Endothelial cell of umbilical vein (primary cell): Measurements from ENCODE around the gene LAMA4. TPM values are rescaled to one million over a fixed set of nuclear protein-coding genes. Genes with fewer than 3 reads are reported as not detected.

Experiments
- BruUV-seq: library from RNA; stranded (reverse); fragments of 400-500 nt; replicated peaks from 2 replicates; lab custom pipeline; 2021; lab: Mats Ljungman, UMichigan
- CTCF ChIA-PET: fragments of 300-600, 350-600 bp; sonication (Branson Sonifier 250); formaldehyde crosslinking; loops from one replicate; lab custom pipeline; 2021; ENCODE audit warnings: antibody characterized with exemption, inconsistent platforms; lab: Charles Lee
- POLR2A ChIA-PET: fragments of 300-600, 350-600 bp; sonication (Branson Sonifier 250); formaldehyde crosslinking; loops from one replicate; lab custom pipeline; 2021; ENCODE audit warnings: antibody characterized with exemption, inconsistent platforms; lab: Charles Lee
- DNase-seq: peaks from one replicate; pipeline ENCODE4 v3.0.0-alpha.2; 2011; ENCODE audit warnings: low read depth, low spot score
- FAIRE-seq: peaks from 2 replicates; lab custom pipeline; 2011; peaks lifted over from hg19 to GRCh38; lab: Jason Lieb, UNC
- H2AFZ ChIP-seq: 2 replicates; pipeline ENCODE4 v1.6.0; 2012; ENCODE audit warnings: low read depth, low read length, control low read depth, inconsistent platforms
- H3K27ac ChIP-seq: 2 replicates; pipeline ENCODE4 v1.5.1; 2011; ENCODE audit warnings: low read depth, mild to moderate bottlenecking, control low read depth, low read length, moderate library complexity; ENCODE audit not compliant: insufficient read depth
- H3K27me3 ChIP-seq, 2 experiments: 2 replicates each; pipeline versions ENCODE4 v1.6.0 to v1.6.1; 2011; ENCODE audit warnings: low read length in 2 of 2, mixed read lengths in 1 of 2; ENCODE audit not compliant: control insufficient read depth in 2 of 2, insufficient read depth in 2 of 2
- H3K36me3 ChIP-seq, 2 experiments: 2 replicates in 1 of 2; 3 replicates in 1 of 2; pipeline ENCODE4 v1.5.1; 2011; ENCODE audit warnings: low read length in 2 of 2, mild to moderate bottlenecking in 1 of 2, moderate library complexity in 1 of 2; ENCODE audit not compliant: control insufficient read depth in 2 of 2, insufficient read depth in 2 of 2; ENCODE audit errors: extremely low read depth in 1 of 2
- H3K4me1 ChIP-seq: 3 replicates; pipeline ENCODE4 v1.5.1; 2011; ENCODE audit warnings: mild to moderate bottlenecking, low read length; ENCODE audit not compliant: control insufficient read depth, insufficient read depth; ENCODE audit errors: extremely low read depth
- H3K4me2 ChIP-seq: 2 replicates; pipeline ENCODE4 v1.6.1; 2011; ENCODE audit warnings: low read length, control low read depth, mixed read lengths; ENCODE audit not compliant: insufficient read depth
- H3K4me3 ChIP-seq, 3 experiments: fragments of 200-600 bp in 1 of 3; sonication (generic), shearing (Covaris generic) in 1 of 3; replicated peaks in 1 of 3; 2 replicates each; pipeline ENCODE4 v1.5.1; 2011 to 2016; ENCODE audit warnings: control low read depth in 3 of 3, low read length in 3 of 3, mild to moderate bottlenecking in 2 of 3, inconsistent platforms in 1 of 3, low read depth in 1 of 3, moderate library complexity in 1 of 3; ENCODE audit not compliant: insufficient read depth in 1 of 3
- H3K79me2 ChIP-seq: 2 replicates; pipeline ENCODE4 v1.6.0; 2012; ENCODE audit warnings: low read length, inconsistent platforms; ENCODE audit not compliant: control insufficient read depth, insufficient read depth
- H3K9ac ChIP-seq: replicated peaks from 2 replicates; pipeline ENCODE3; 2011; ENCODE audit warnings: low read length, control low read depth; ENCODE audit not compliant: insufficient read depth; ENCODE audit errors: extremely low read depth
- H3K9me1 ChIP-seq: replicated peaks from 3 replicates; pipeline ENCODE4 v1.6.0; 2011; ENCODE audit warnings: mild to moderate bottlenecking, low read length; ENCODE audit not compliant: control insufficient read depth, insufficient read depth; ENCODE audit errors: extremely low read depth
- H3K9me3 ChIP-seq: replicated peaks from 2 replicates; pipeline ENCODE4 v1.5.1; 2012; ENCODE audit warnings: low read length, inconsistent platforms; ENCODE audit not compliant: control insufficient read depth, insufficient read depth
- H4K20me1 ChIP-seq: replicated peaks from 2 replicates; pipeline ENCODE3; 2011; ENCODE audit warnings: mild to moderate bottlenecking, low read length; ENCODE audit not compliant: control insufficient read depth, insufficient read depth; ENCODE audit errors: extremely low read depth
- EZH2 ChIP-seq: IDR thresholded peaks from 2 replicates; pipeline ENCODE4 v1.6.1; 2012; ENCODE audit warnings: borderline replicate concordance, low read depth, mild to moderate bottlenecking, moderate library complexity, low read length, inconsistent platforms; ENCODE audit not compliant: severe bottlenecking
- FOS ChIP-seq: IDR thresholded peaks from 2 replicates; pipeline ENCODE4 v1.6.1; 2011; ENCODE audit warnings: mild to moderate bottlenecking, low read length, moderate library complexity, borderline replicate concordance; ENCODE audit not compliant: insufficient read depth
- GATA2 ChIP-seq: IDR thresholded peaks from 2 replicates; pipeline ENCODE4 v1.7.0; 2011; ENCODE audit warnings: low read depth, mild to moderate bottlenecking, moderate library complexity, mixed read lengths, low read length; ENCODE audit not compliant: insufficient read length, insufficient read depth
- JUN ChIP-seq: IDR thresholded peaks from 2 replicates; pipeline ENCODE4 v1.6.1; 2011; ENCODE audit warnings: borderline replicate concordance, low read depth; ENCODE audit not compliant: insufficient read length, insufficient read depth
- MAX ChIP-seq: IDR thresholded peaks from 2 replicates; pipeline ENCODE4 v1.6.1; 2011; ENCODE audit not compliant: insufficient read depth, insufficient read length
- MYC ChIP-seq: IDR thresholded peaks from one replicate; pipeline ENCODE4 v1.6.1; 2011; ENCODE audit warnings: mild to moderate bottlenecking, low read depth, low read length
- POLR2A ChIP-seq: IDR thresholded peaks from 2 replicates; pipeline ENCODE4 v1.6.1; 2012; ENCODE audit warnings: low read depth, mild to moderate bottlenecking, control low read depth, low read length
- POLR2AphosphoS5 ChIP-seq: IDR thresholded peaks from 2 replicates; pipeline ENCODE4 v1.6.1; 2012; ENCODE audit warnings: low read depth, mild to moderate bottlenecking, control low read depth, low read length, moderate library complexity; ENCODE audit not compliant: insufficient read depth
- dilution Hi-C: fragments of 300-500 bp; cut with MboI; formaldehyde crosslinking; loops from one replicate; pipeline ENCODE4 v1.15.0; 2019; ENCODE audit warnings: low sequenced_read_pairs; ENCODE audit not compliant: extremely low pct_ligation_motif_present
- intact Hi-C: fragments of 100-400 bp; cut with micrococcal nuclease; formaldehyde crosslinking; loops from one replicate; pipeline ENCODE4 v1.10.0; 2022
- polyA plus RNA-seq, 4 experiments: library from polyadenylated mRNA; depleted of rRNA in 3 of 4; stranded (reverse) in 3 of 4; unstranded in 1 of 4; fragments of >200 nt; gene quantifications; 2 replicates each; pipeline versions ENCODE4 v1.2.1 to v1.2.3, GENCODE V29; 2011 to 2012; ENCODE audit warnings: missing spikeins in 1 of 4
- total RNA-seq: library from RNA; stranded (reverse); gene quantifications from 2 replicates; pipeline ENCODE4 v1.2.3, GENCODE V29; 2021
- TF ChIP-seq, protein P1 (sequence below), 2 donors: IDR thresholded peaks; 1 replicate in 1 of 2; 2 replicates in 1 of 2; pipeline ENCODE4 v1.5.1; 2011; ENCODE audit warnings: low read length in 2 of 2, mild to moderate bottlenecking in 2 of 2, moderate library complexity in 2 of 2, control low read depth in 1 of 2, inconsistent platforms in 1 of 2, low read depth in 1 of 2; ENCODE audit not compliant: insufficient read depth in 1 of 2; ENCODE audit errors: extremely low read depth in 1 of 2

LAMA4 gene
- total and polyA plus RNA-seq, 2 donors (not counting 3 experiments of a cell fraction or from before 2014, with no cell fraction given): 384 to 629 TPM

- intact Hi-C loops: loop anchor here (5.0 kb wide), 1 partner anchor 46 kb away; no protein-coding TSS in a partner anchor
- CTCF ChIA-PET: interaction anchor here (0.7 to 5.4 kb wide), 5 partner anchors 16 to 86 kb away, joined by 3 to 83 read pairs (median 4); no protein-coding TSS in a partner anchor
- no peak for FAIRE-seq
- Histone ChIP-seq H3K79me2 (no peaks in the 10 kb centered on the region), H3K9me1 (no peaks in the 10 kb centered on the region), H3K27me3 (no peaks in the 10 kb centered on the region), H3K4me3 (no peak overlapping the region), H3K27ac (no peak overlapping the region), H3K4me1 (peaks cover 23% of the 10 kb centered on the region), H3K9me3 (no peaks in the 10 kb centered on the region), H2AFZ (no peak overlapping the region), H3K36me3 (no peaks in the 10 kb centered on the region), H3K4me2 (no peak overlapping the region), H4K20me1 (no peaks in the 10 kb centered on the region), H3K9ac (no peak overlapping the region)
- TF ChIP-seq FOS (no peak), EZH2 (no peak), POLR2AphosphoS5 (no peak), MYC (no peak), MAX (no peak), GATA2 (no peak), JUN (no peak), POLR2A (no peak)
- TF ChIP-seq, protein P1, sequence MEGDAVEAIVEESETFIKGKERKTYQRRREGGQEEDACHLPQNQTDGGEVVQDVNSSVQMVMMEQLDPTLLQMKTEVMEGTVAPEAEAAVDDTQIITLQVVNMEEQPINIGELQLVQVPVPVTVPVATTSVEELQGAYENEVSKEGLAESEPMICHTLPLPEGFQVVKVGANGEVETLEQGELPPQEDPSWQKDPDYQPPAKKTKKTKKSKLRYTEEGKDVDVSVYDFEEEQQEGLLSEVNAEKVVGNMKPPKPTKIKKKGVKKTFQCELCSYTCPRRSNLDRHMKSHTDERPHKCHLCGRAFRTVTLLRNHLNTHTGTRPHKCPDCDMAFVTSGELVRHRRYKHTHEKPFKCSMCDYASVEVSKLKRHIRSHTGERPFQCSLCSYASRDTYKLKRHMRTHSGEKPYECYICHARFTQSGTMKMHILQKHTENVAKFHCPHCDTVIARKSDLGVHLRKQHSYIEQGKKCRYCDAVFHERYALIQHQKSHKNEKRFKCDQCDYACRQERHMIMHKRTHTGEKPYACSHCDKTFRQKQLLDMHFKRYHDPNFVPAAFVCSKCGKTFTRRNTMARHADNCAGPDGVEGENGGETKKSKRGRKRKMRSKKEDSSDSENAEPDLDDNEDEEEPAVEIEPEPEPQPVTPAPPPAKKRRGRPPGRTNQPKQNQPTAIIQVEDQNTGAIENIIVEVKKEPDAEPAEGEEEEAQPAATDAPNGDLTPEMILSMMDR (IDR thresholded peaks at IDR 0.05; ENCODE audit: extremely low read depth in 1 of 2, insufficient read depth in 1 of 2, low read depth in 1 of 2, low read length in 2 of 2): no peak
- BruUV-seq: no TSS peak
- POLR2A ChIA-PET: no interaction called here
- DNase-seq: no peak
- dilution Hi-C loops: no loop called here
Observed at GRCh38 chr6:112266331-112266730, 12.0 kb upstream of the LAMA4 start.
